HEK293 (cell line): ENCODE results near the gene IGSF21.

Experiments used
- BCL11B ChIP-seq: fragments of 450-650 bp; formaldehyde crosslinking; IDR thresholded peaks from 2 replicates; pipeline ENCODE4 v1.5.1; 2016; ENCODE audit warnings: low read depth, missing biosample characterization, missing genetic modification characterization
- CTCF ChIP-seq: fragments of 450-650 bp; formaldehyde crosslinking; IDR thresholded peaks from 2 replicates; pipeline ENCODE4 v1.5.1; 2016; ENCODE audit warnings: missing biosample characterization, missing genetic modification characterization
- GFI1B ChIP-seq: fragments of 450-650 bp; formaldehyde crosslinking; IDR thresholded peaks from 2 replicates; pipeline ENCODE4 v1.5.1; 2016; ENCODE audit warnings: missing biosample characterization, missing genetic modification characterization
- SETDB1 ChIP-seq: IDR thresholded peaks from one replicate; pipeline ENCODE4 v1.6.1; 2017; ENCODE audit warnings: mild to moderate bottlenecking, low read length, moderate library complexity, mixed read lengths; ENCODE audit not compliant: insufficient read length
- TRIM28 ChIP-seq: IDR thresholded peaks from 2 replicates; pipeline ENCODE4 v1.6.1; 2011; ENCODE audit warnings: low read length, control low read depth, borderline replicate concordance
- YY1 ChIP-seq: fragments of 450-650 bp; formaldehyde crosslinking; IDR thresholded peaks from 2 replicates; pipeline ENCODE4 v1.5.1; 2018; ENCODE audit warnings: missing biosample characterization, missing genetic modification characterization
- ZBTB17 ChIP-seq: fragments of 450-650 bp; formaldehyde crosslinking; IDR thresholded peaks from 2 replicates; pipeline ENCODE4 v1.5.1; 2016; ENCODE audit warnings: missing biosample characterization, missing genetic modification characterization
- ZBTB8A ChIP-seq: fragments of 450-650 bp; formaldehyde crosslinking; IDR thresholded peaks from 2 replicates; pipeline ENCODE4 v1.5.1; 2016; ENCODE audit warnings: missing biosample characterization, missing genetic modification characterization
- ZNF133 ChIP-seq: fragments of 450-650 bp; formaldehyde crosslinking; IDR thresholded peaks from 2 replicates; pipeline ENCODE4 v1.5.1; 2016; ENCODE audit warnings: missing biosample characterization, missing genetic modification characterization
- ZNF169 ChIP-seq: fragments of 450-650 bp; formaldehyde crosslinking; IDR thresholded peaks from 2 replicates; pipeline ENCODE4 v1.5.1; 2016; ENCODE audit warnings: missing biosample characterization, missing genetic modification characterization
- ZNF223 ChIP-seq: fragments of 450-650 bp; formaldehyde crosslinking; IDR thresholded peaks from 2 replicates; pipeline ENCODE4 v1.5.1; 2016; ENCODE audit warnings: missing biosample characterization, missing genetic modification characterization
- ZNF274 ChIP-seq, 2 experiments: fragments of 200-500 bp in 1 of 2; fragments of 450-650 bp in 1 of 2; sonication (Bioruptor generic) in 1 of 2; formaldehyde crosslinking in 1 of 2; IDR thresholded peaks; 2 replicates each; pipeline versions ENCODE4 v1.5.1 to v1.6.1; 2014 to 2016; ENCODE audit warnings: borderline replicate concordance in 1 of 2, inconsistent platforms in 1 of 2, low read length in 1 of 2, missing biosample characterization in 1 of 2, missing genetic modification characterization in 1 of 2
- ZNF311 ChIP-seq: fragments of 450-650 bp; formaldehyde crosslinking; IDR thresholded peaks from 2 replicates; pipeline ENCODE4 v1.5.1; 2017; ENCODE audit warnings: missing biosample characterization, missing genetic modification characterization, borderline replicate concordance
- ZNF600 ChIP-seq: fragments of 450-650 bp; formaldehyde crosslinking; IDR thresholded peaks from 2 replicates; pipeline ENCODE4 v1.5.1; 2016; ENCODE audit warnings: missing biosample characterization, missing genetic modification characterization

GRCh38 chr1:18139198-18139981, 31.8 kb downstream of the IGSF21 start:
- TF ChIP-seq CTCF (tag by site-specific recombination) (no peak), GFI1B (tag by site-specific recombination) (no peak), ZNF311 (tag by site-specific recombination) (no peak), ZNF274 (IDR thresholded peaks at IDR 0.05; ENCODE audit: low read length) (no peak), ZNF274 (tag by site-specific recombination; IDR thresholded peaks at IDR 0.05; ENCODE audit: borderline replicate concordance) (no peak), ZBTB17 (no peak), BCL11B (tag by site-specific recombination) (no peak), ZBTB8A (no peak), SETDB1 (no peak), ZNF223 (tag by site-specific recombination) (no peak), YY1 (tag by site-specific recombination) (no peak), ZNF133 (tag by site-specific recombination) (no peak), TRIM28 (no peak), ZNF169 (tag by site-specific recombination) (no peak), ZNF600 (tag by site-specific recombination) (no peak)
